B cell (primary cell): ENCODE measurements around the gene PLAU. TPM values are rescaled to one million over a fixed set of nuclear protein-coding genes. Genes with fewer than 3 reads are reported as not detected.

Source experiments
- ATAC-seq: fragments of 200-7000 bp; cut with Tn5 transposase; one replicate; pipeline ENCODE4 v1.10.0; 2021; ENCODE audit warnings: low read depth, mild to moderate bottlenecking, moderate number of reproducible peaks, moderate library complexity
- CTCF ChIA-PET: fragments of 350-600 bp; sonication (Branson Sonifier 250); formaldehyde crosslinking; loops from one replicate; lab custom pipeline; 2021; ENCODE audit warnings: antibody characterized with exemption, inconsistent platforms; lab: Charles Lee
- POLR2A ChIA-PET: fragments of 350-600 bp; sonication (Branson Sonifier 250); formaldehyde crosslinking; loops from one replicate; lab custom pipeline; 2021; ENCODE audit warnings: antibody characterized with exemption; lab: Charles Lee
- DNase-seq: peaks from one replicate; pipeline ENCODE4 v3.0.0; 2013
- H2AFZ ChIP-seq: 2 replicates; pipeline ENCODE4 v1.6.1; 2012; ENCODE audit warnings: mild to moderate bottlenecking, low read depth, low read length; ENCODE audit not compliant: insufficient read depth, poor library complexity, severe bottlenecking
- H3K27ac ChIP-seq, 2 donors: 1 replicate in 1 of 2; 2 replicates in 1 of 2; pipeline ENCODE4 v1.5.1; 2012 to 2013; ENCODE audit warnings: low read length in 2 of 2, mild to moderate bottlenecking in 2 of 2, moderate library complexity in 1 of 2
- H3K27me3 ChIP-seq, 4 experiments: fragments of 200-600 bp in 1 of 4; sonication (generic) in 1 of 4; replicated peaks in 1 of 4; 1 replicate in 2 of 4; 2 replicates in 2 of 4; pipeline versions ENCODE4 v1.6.1 to v1.7.0; 2013 to 2016; ENCODE audit warnings: low read length in 3 of 4, mild to moderate bottlenecking in 2 of 4, mixed read lengths in 1 of 4, moderate library complexity in 1 of 4; ENCODE audit not compliant: insufficient read depth in 4 of 4, control insufficient read depth in 3 of 4; ENCODE audit errors: control extremely low read depth in 1 of 4
- H3K36me3 ChIP-seq, 2 experiments: replicated peaks in 1 of 2; 1 replicate in 1 of 2; 2 replicates in 1 of 2; pipeline versions ENCODE4 v1.6.1 to v1.7.1; 2013; ENCODE audit warnings: low read length in 1 of 2; ENCODE audit not compliant: insufficient read depth in 2 of 2, control insufficient read depth in 1 of 2; ENCODE audit errors: control extremely low read depth in 1 of 2, extremely low read depth in 1 of 2
- H3K4me1 ChIP-seq, 2 donors: fragments of 200-600 bp in 1 of 2; sonication (generic) in 1 of 2; 1 replicate in 1 of 2; 2 replicates in 1 of 2; pipeline versions ENCODE4 v1.5.1 to v1.6.1; 2013 to 2017; ENCODE audit warnings: low read length in 2 of 2; ENCODE audit not compliant: control insufficient read depth in 2 of 2, insufficient read depth in 2 of 2
- H3K4me2 ChIP-seq: replicated peaks from 2 replicates; pipeline ENCODE3; 2012; ENCODE audit warnings: mild to moderate bottlenecking, low read depth, low read length; ENCODE audit not compliant: poor library complexity, severe bottlenecking
- H3K4me3 ChIP-seq, 5 experiments: fragments of 200-600 bp in 1 of 5; sonication (generic) in 1 of 5; 1 replicate in 3 of 5; 2 replicates in 2 of 5; pipeline versions ENCODE4 v1.5.1 to v1.7.0; 2011 to 2016; ENCODE audit warnings: low read length in 4 of 5, mild to moderate bottlenecking in 4 of 5, low read depth in 2 of 5, control low read depth in 1 of 5, moderate library complexity in 1 of 5; ENCODE audit not compliant: insufficient read depth in 1 of 5; ENCODE audit errors: control extremely low read depth in 1 of 5, extremely low read depth in 1 of 5
- H3K79me2 ChIP-seq: fragments of 200-600 bp; sonication (generic); one replicate; pipeline ENCODE4 v1.6.0; 2016; ENCODE audit warnings: low read length; ENCODE audit not compliant: control insufficient read depth, insufficient read depth
- H3K9ac ChIP-seq: fragments of 200-600 bp; sonication (generic); 2 replicates; pipeline ENCODE4 v1.6.1; 2017; ENCODE audit warnings: mild to moderate bottlenecking, low read length, moderate library complexity
- H3K9me3 ChIP-seq, 3 donors: one replicate each; pipeline versions ENCODE4 v1.6.1 to v1.7.1; 2013; ENCODE audit warnings: low read length in 2 of 3; ENCODE audit not compliant: control insufficient read depth in 2 of 3, insufficient read depth in 1 of 3; ENCODE audit errors: control extremely low read depth in 1 of 3
- H4K20me1 ChIP-seq: 2 replicates; pipeline ENCODE4 v1.6.0; 2012; ENCODE audit warnings: mild to moderate bottlenecking, low read length; ENCODE audit not compliant: insufficient read depth, control insufficient read depth, poor library complexity, severe bottlenecking
- H3K27ac Mint-ChIP-seq: one replicate; pipeline ENCODE4 v1.8.0; 2021; ENCODE audit warnings: mixed read lengths
- H3K27me3 Mint-ChIP-seq: one replicate; pipeline ENCODE4 v1.8.0; 2021; ENCODE audit warnings: mixed read lengths
- H3K4me1 Mint-ChIP-seq: one replicate; pipeline ENCODE4 v1.8.0; 2021; ENCODE audit warnings: mixed read lengths
- H3K4me3 Mint-ChIP-seq: one replicate; pipeline ENCODE4 v1.8.0; 2021; ENCODE audit warnings: mixed read lengths
- H3K9me3 Mint-ChIP-seq: one replicate; pipeline ENCODE4 v1.8.0; 2022; ENCODE audit warnings: mixed read lengths; ENCODE audit not compliant: insufficient read depth
- EZH2 ChIP-seq: IDR thresholded peaks from 2 replicates; pipeline ENCODE4 v1.6.1; 2012; ENCODE audit warnings: borderline replicate concordance, low read depth, mild to moderate bottlenecking, moderate library complexity, low read length; ENCODE audit not compliant: insufficient read depth, poor library complexity, severe bottlenecking
- WGBS: methylation state at CpG from one replicate; pipeline ENCODE4 v1.1.5; 2013; ENCODE audit warnings: missing lambda C conversion rate; ENCODE audit not compliant: insufficient coverage; 5-methylcytosine and 5-hydroxymethylcytosine counted together
- intact Hi-C: fragments of 100-400 bp; cut with micrococcal nuclease; formaldehyde crosslinking; loops from one replicate; pipeline ENCODE4 v1.10.0; 2022
- polyA plus RNA-seq: library from polyadenylated mRNA; depleted of rRNA; stranded (reverse); fragments of >200 nt; gene quantifications from 2 replicates; pipeline ENCODE4 v1.2.3, GENCODE V29; 2012
- total RNA-seq, 2 donors: library from RNA; stranded (reverse); fragments of 120-200 nt in 1 of 2; gene quantifications; 1 replicate in 1 of 2; 2 replicates in 1 of 2; pipeline versions ENCODE4 v1.2.3 to v1.2.4, GENCODE V29; 2013 to 2022
- TF ChIP-seq, protein P1 (sequence below): fragments of 200-600 bp; IDR thresholded peaks from one replicate; pipeline ENCODE4 v1.8.0; 2022; ENCODE audit warnings: antibody characterized with exemption, mild to moderate bottlenecking

PLAU gene
- total and polyA plus RNA-seq, 2 donors (not counting 1 experiment from before 2014, with no cell fraction given) = 0.04 TPM; not detected in 1

DNA sequence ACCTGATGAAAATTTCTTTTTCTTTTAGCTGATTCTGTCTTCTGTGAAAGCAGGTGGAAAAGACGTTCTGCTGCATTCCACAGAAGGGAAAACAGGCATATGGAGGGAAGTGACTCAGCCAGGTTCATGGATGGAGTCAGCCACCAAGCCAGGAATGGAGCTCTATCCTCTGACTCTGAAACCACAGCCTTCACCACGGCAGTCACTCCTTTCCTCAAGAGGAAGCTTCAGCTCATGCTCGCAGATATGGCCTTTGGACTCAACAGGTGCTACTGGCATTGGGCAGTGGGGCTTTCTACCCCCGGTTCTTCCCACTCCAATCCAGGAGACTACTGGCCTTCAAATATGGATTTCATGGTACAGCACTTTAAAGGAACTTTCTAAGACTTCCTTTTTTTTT lies 11.5 kb upstream of the PLAU start:
- WGBS = 32% methylated on average over 4 of the region's 4 CpGs
- Histone ChIP-seq H3K9me3 (no peaks in the 10 kb centered on the region), H3K4me1 (no peaks in the 10 kb centered on the region), H4K20me1 (no peaks in the 10 kb centered on the region), H3K36me3 (no peaks in the 10 kb centered on the region), H3K27me3 (peaks cover 0 to 8% (median 4%) of the 10 kb centered on the region in 4 experiments), H2AFZ (no peak overlapping the region), H3K4me2 (no peak overlapping the region), H3K9ac (no peak overlapping the region), H3K79me2 (no peaks in the 10 kb centered on the region), H3K27ac (no peak overlapping the region), H3K4me3 (no peak overlapping the region)
- DNase-seq (no peak), ATAC-seq (no peak)
- Mint-ChIP-seq H3K27ac (no peak overlapping the region), H3K27me3 (peaks cover 11% of the 10 kb centered on the region), H3K9me3 (no peaks in the 10 kb centered on the region), H3K4me3 (no peak overlapping the region), H3K4me1 (no peaks in the 10 kb centered on the region)
- intact Hi-C loops = no loop called here
- CTCF ChIA-PET = interaction anchor here (1.1 to 2.9 kb wide), 3 partner anchors 41 to 204 kb away, joined by 3 to 15 read pairs (median 4); no protein-coding TSS in a partner anchor
- TF ChIP-seq, protein P1, sequence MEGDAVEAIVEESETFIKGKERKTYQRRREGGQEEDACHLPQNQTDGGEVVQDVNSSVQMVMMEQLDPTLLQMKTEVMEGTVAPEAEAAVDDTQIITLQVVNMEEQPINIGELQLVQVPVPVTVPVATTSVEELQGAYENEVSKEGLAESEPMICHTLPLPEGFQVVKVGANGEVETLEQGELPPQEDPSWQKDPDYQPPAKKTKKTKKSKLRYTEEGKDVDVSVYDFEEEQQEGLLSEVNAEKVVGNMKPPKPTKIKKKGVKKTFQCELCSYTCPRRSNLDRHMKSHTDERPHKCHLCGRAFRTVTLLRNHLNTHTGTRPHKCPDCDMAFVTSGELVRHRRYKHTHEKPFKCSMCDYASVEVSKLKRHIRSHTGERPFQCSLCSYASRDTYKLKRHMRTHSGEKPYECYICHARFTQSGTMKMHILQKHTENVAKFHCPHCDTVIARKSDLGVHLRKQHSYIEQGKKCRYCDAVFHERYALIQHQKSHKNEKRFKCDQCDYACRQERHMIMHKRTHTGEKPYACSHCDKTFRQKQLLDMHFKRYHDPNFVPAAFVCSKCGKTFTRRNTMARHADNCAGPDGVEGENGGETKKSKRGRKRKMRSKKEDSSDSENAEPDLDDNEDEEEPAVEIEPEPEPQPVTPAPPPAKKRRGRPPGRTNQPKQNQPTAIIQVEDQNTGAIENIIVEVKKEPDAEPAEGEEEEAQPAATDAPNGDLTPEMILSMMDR = no peak
- no peak for TF ChIP-seq EZH2
- POLR2A ChIA-PET = no interaction called here

DNA sequence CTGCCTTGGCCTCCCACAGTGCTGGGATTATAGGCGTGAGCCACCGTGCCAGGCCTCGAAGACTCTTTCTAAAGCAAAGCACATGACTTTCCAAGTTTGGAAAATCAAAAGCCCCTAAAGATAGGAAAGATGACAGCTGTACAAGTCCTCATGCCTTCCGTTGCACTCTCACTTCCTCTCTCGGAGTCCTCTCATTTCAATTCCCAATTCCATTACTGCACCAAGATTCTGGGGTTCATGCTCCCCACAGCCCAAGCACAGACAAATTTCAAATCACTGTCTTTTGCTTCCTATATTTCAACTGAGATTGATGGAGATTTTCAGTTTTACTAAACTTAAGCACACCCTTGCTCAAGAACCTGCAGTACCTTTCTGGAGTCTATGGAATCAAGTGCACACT lies 10.9 kb upstream of the PLAU start:
- peaks cover 0 to 10% (median 4%) of the 10 kb centered on the region in 4 experiments for H3K27me3 ChIP-seq
- H2AFZ ChIP-seq = no peak overlapping the region
- Mint-ChIP-seq H3K27me3 (peaks cover 11% of the 10 kb centered on the region), H3K4me3 (no peak overlapping the region), H3K4me1 (no peaks in the 10 kb centered on the region), H3K9me3 (no peaks in the 10 kb centered on the region), H3K27ac (no peak overlapping the region)
- no peak for DNase-seq
- intact Hi-C loops = no loop called here
- 84% methylated on average over 5 of the region's 5 CpGs for WGBS
- no peaks in the 10 kb centered on the region for H3K9me3 ChIP-seq
- ATAC-seq = no peak
- CTCF ChIA-PET = interaction anchor here (1.0 to 2.9 kb wide), 3 partner anchors 20 to 181 kb away, joined by 3 to 15 read pairs (median 4); no protein-coding TSS in a partner anchor
- no peak overlapping the region for H3K27ac ChIP-seq
- no peaks in the 10 kb centered on the region for H3K4me1 ChIP-seq
- POLR2A ChIA-PET = no interaction called here
- no peak overlapping the region for H3K4me3 ChIP-seq
- no peak overlapping the region for H3K9ac ChIP-seq
- no peaks in the 10 kb centered on the region for H3K36me3 ChIP-seq
- TF ChIP-seq, protein P1 = no peak
- TF ChIP-seq EZH2 = no peak
- H3K79me2 ChIP-seq = no peaks in the 10 kb centered on the region
- no peak overlapping the region for H3K4me2 ChIP-seq
- no peaks in the 10 kb centered on the region for H4K20me1 ChIP-seq
